Hematopoietic multipotent progenitor cell treated with erythropoietin and hydrocortisone succinate and interleukin-3 and kit ligand, for 15 days (in vitro differentiated cells): ENCODE measurements around the gene MTA3.

Experiments
- DNase-seq: peaks from one replicate; pipeline ENCODE4 v3.0.0-alpha.2; 2015; ENCODE audit warnings: low spot score

Gene MTA3

DNA sequence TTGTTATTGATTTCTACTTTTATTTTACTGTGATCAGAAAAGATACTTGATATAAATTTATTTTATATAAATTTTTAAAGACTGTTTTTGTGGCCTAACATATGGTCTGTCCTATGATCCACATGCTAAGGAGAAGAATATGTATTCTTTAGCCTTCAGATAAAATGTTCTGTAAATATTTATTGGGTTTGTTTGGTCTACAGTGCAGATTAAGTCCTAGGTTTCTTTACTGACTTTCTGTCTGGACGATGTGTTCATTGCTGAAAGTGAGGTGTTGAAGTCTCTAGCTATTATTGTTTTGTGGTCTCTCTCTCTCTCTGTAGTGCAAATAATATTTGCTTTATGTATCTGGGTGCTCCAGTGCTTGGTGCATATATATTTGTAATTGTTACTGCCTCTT lies 165.4 kb downstream of the MTA3 start:
- no peak for DNase-seq

DNA sequence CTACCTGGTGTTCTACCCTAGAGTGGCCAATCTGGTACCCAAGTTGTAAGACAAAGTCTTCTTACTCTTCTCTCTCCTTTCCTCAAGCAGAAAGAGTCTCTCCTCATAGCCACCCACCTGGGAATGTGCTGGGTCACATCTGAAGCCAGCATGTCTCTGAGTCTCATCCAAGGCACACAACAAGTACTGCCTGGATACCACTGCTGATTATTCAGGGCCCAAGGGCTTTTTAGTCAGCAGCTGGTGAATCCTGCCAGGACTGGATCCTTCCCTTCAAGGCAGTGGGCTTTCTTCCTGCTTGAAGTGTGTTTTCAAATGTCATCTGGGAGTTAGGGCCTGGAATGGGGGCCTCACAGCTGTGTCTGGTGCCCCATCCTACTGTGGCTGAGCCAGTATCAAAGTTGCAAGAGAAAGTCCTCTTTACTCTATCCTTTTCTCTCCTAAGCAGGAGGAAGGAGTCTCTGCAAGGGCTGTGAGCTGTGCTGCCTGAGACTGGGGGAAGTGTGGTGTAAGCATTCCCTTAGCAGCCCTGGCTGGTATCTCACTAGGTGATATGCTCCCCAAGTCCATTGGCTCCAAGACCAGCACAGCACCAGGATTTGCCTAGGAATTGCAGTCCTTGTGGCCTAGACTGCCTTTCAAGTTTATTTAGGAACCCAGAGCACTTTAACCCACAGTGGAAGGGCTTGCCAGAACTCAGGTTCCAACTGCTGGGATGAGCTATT lies 168.3 kb downstream of the MTA3 start:
- DNase-seq: no peak

DNA sequence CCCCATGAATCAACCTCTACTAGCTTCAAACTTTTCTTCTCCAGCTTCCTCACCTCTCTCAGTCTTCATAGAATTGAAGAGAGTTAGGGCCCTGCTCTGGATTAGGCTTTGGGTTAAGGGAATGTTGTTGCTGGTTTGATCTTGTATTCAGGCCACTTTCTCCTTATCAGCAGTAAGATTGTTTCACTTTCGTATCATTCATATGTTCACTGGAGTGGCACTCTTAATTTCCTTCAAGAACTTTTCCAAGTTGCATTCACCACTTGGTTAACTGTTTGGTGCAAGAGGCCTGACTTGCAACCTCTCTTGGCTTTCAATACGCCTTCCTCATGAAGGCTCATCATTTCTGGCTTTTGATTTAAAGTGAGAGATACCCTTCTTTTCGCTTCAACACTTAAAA lies 172.7 kb downstream of the MTA3 start:
- no peak for DNase-seq

DNA sequence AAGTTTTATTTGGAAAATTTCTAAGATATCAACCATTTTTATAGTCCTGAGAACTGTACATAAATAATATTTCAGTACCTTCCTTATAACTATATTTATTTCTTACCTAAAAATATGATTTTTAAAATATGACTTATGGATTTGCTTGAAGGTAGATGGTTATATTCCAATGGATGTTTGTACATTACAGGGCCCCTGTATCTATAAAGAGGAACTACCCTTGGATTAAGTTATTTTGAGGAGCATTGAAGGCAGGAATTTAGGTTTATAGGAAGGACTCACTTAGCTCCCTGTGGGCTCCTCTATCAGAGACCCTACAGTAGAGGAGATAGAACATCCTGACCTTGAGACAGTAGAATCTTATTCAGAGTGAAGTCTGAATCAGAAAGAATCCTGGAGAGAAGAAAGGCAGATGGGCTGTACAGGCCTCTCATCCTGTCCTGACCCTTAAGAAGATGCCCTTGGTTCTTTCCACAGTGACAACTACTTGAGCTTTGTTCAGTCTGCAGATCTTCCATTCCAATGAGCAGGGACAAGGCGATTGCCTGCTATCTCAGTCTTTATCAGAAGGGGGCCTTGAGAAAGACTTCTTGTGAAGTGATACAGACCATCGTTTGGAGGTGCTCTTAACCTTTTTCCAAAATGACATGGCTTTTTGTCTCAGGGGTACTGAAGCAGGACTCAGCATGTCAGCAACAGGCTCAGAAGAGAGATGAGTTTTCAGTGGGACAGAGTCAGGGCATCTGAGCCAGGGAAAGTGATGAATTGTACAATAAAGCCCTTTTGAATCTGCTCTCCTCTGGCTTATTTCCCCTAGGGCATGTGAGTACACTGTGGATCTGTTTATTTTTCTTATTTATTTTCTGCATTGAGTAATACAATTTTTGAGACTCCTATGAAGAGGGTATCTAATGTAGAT lies 174.6 kb downstream of the MTA3 start:
- DNase-seq: no peak

DNA sequence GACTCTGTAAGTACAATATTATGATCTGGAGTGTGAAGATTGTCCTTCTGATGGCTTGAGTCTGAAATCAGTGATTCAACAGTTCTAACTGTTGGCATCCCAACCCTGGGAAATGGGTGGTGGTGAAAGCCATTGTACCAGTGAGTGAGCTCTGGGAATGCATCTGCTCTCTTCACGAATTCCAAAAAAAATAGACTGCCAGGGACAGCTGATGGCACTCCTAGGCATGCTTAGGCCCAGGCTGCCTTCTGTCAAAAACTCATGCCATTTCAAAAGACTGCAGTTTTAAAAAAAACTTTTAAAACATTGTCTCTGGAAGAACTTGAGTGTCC lies 175.2 kb downstream of the MTA3 start:
- DNase-seq: no peak

DNA sequence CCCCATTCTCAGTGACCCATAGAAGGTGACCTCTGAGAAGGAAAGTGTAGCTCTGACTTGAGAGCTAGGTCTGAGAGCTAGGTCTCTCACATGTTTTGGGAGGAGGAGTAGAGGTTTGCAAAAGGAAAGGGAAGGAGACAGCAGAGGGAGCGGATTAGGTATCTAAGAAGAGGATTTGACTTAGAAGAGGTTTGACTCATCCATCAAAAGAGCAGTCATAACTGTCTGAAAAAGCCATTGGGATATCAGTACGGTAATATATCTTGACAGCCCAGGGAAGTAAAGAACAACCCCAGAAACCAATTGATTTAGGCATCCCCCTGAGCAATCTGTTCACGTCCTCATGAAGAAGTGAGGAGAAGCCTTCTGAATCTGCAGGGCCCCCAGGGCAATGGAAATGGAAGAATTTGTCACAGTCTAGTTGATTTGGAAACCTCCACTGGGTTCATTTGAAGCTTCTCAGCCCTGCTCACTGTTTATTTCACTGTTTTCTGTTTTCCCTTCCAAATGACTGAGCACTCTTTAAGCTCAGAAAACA lies 176.2 kb downstream of the MTA3 start:
- DNase-seq: no peak

DNA sequence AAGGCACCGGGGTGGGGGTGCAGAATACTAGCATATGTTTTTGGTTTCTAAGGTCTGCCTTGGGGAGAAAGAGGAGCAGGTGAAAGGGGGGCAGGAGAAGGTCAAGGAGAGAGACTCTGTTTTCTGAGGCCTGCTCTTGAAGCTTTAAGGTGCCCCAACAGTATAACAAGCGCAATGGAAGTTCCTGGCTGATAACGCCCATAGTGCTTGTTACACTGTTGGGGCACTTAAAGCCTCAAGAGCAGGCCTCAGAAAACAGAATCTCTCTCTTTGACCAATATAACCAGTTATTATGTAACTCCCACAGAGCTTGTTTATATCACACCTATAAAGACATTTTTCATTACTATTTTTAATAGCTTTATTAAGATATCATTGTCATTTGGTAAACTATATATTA lies 179.0 kb downstream of the MTA3 start:
- no peak for DNase-seq

DNA sequence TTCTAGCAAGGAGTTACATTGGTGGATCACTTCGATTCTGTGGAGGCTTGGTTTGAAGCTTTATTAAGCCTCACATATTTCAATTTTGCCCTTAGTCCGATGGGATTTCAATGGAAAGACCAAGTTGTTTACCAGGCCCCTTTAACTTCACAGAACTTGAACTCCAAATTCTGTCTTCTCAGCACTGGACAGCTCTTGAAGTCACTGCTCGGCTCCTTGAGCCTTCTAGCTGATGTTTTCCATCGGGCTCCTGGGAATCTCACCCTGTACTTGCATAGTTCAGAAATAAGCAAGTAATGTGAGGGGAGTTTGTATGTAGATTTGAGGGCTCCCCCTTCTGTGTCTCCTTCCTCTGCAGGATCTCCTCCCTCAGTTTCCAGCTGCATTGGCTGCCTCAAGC lies 180.4 kb downstream of the MTA3 start:
- DNase-seq: no peak

DNA sequence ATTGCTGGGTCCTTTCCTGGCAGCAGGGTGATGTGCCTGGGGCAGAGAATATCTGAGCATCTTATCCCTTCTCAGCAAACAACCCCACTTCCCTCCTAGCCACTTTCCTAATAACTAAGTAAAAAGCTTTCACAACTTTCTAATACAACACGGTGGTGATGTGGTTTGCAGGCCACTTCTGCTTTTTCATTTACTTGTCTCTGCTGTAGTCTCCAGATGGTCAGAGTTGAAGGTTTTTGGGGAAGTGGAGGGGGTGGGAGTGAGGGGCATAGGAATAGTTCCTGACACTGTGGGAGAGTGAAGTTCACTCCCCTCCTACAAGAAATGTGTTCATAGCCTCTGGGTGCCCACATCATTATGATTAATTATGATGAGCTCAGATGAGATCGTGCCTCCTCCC lies 183.9 kb downstream of the MTA3 start:
- DNase-seq: no peak

DNA sequence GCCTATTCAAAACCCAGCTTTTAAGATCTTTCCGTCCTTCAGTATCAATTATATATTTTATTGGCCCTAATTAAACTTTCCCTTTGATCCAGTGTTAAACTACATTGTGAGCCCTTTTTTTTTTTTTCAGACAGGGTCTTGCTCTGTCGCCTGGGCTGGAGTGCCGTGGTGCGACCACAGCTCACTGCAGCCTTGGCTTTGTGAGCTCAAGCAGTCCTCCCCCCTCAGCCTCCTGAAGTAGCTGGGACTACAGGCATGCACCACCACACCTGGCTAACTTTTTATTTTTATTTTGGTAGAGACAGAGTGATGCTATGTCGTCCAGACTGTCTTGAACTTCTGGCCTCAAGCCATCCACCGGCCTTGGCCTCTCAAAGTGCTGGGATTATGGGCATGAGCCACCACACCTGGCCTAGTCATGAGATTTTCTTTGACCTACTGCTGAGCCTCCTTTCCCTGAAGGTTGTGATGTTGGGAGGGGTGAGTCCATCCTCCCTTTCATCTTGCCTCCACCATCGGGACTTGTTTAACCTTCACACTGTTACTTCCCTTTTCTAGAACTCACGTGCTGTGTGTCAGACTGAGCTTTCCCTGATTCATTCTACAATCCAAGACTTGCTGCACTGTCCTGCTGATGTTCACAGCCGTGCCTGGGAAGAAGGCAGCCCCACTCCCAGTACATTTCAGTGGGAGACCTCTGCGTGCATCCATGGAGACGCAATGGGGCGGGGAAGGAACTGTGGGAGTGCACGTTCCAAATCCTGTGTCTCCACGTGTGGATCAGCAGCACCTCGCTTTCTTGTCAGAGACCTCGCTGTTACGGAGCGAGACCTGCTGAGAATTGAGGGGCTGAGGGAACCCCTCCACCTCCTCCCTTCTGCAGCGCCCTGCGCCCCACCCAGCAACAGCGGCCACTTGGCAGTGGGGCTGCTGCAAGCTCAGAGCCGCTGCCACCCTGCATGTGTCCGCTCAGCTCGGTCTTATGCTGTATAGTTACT lies 184.7 kb downstream of the MTA3 start:
- DNase-seq: no peak

DNA sequence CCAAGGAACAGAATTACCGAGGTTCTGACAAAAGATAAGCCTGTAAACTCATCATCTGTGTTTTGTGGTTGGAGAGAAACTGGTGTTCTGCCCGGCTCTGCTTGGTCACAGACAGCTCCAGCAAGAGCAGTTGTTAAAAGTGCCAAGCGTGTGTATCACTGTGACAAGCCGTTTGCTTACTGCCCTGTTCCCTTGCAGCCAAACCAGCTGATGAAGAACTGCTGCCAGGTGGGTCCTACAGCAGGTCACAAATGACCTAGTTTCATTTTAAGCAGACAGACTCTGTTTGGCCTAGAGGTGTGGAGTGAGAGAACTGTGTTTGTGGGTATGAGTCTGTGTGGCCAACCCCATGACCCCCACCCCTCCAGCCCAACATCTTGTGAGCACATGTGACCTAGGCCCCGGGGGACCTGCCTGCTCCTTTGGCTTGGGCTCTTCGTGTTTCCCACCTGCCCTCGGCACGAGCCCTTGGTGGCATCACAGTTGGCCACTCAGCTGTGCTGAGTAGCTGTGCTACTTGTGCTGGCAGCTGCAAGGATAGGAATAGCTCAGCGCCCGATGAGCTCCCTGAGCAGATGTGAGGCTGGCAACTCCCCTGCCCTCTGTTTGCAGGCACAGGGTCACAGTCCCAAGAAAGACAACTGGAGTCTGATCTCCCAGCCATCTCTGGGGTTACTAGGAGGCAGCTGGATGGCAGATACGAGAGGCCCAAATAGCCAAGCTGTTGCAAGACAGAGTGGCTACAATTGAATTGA lies 185.8 kb downstream of the MTA3 start:
- no peak for DNase-seq

DNA sequence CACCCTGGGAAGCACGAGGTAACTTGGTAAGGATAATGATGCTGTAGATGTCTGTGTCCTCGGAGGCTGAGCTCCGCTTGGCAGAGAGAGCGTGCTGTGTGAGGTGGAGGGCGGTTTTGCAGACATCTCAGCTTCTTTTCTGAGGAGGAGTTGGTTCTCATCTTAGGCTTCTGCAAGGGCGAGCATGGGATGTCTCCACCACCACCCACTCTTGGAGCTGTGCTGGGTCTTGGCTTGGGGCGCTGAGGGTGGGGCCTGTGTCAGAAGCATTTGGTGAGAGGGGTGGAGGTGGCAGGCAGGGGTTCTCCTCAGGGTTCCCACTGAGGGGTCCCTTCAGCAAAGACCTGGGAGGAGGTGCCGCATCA lies 186.3 kb downstream of the MTA3 start:
- DNase-seq: no peak

DNA sequence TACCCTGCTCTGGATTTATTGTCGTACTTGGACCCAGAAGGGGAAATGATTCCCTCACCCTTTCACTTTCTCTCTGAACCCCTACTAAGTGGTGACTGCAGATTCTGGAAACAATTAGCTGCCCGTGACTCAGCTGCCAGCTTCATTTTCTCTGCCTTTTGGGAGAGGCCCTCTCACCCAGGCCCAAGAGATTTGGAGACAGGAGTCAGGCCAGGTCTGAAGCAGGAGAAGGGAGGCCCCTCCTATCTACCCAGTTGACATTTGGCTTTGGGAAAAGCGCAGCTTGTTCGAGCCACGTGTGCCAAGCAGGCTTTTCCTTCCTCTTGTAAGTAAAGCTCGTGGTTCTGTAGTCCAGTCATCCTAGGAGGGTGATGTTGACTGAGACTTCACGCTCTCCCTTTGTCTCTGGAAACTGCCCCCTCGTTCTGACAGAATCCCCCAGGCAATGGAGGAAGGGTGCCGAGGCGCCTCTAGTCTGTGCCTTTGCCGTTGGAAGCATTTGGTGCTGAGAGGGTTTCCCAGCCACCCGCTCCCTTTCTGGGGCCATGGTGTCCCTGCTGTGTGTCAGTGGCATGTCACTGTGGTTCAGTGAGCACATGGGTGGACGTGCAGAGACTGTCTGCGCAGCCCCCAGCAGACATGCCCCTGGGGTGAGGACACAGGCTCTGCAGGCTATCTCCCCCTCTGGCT lies 186.9 kb downstream of the MTA3 start:
- DNase-seq: no peak

DNA sequence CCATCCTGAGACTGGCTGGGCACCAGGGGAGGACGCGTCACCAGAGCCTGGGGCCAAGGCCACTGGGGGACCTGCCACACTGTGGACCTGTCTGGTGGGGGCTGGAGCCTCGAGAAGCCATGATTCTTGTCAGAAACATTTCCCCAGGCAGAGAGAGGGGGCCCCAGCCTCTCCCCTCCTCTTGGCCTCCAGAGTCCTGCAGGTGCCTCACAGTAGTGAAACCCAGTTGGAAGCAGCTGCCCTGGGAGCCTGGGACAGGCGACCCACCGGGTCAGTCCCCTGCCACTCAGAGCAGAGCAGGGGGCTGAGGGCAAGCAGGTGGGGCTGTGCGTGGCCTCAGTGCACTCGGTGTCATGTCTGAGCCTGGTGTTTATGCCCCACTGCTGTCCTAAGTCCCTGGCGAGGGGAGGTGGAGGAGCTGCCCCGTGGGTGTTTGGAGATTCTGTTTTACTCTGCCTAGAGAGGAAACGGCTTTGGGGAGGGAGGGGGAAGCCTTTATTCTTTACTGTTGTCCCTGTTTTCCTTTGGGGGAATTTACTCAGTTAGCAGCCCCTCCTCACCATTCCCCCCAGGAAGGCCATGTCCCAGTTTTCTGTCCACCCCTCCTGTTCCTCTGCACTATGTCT lies 187.8 kb downstream of the MTA3 start:
- DNase-seq: no peak

DNA sequence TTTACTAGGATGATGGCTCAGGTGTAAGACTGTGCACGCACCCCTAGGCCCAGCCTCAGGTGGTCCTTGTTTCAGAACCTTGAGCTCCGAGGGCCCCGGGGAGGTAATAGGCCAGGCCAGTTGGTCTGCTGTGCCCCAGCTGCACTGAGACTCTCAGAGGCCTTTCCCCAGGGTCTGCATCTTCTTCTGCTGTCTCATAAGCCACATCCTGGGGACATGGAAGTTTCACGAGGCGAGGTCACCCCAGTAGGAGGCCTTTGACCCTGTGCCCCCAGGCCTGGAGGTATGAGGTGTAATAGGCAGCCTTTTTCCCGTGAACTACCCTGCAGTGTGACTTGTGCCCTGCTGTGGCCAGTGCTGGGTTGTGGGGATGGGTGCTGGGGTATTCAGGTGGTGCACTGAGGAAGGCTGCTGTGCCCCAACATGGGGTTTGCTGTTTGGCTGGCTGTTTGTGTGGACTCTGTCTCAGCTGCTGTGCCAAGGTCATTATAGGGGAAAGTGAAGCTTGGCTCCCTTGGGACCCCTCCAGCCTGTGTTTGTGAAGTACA lies 188.6 kb downstream of the MTA3 start:
- DNase-seq: no peak

DNA sequence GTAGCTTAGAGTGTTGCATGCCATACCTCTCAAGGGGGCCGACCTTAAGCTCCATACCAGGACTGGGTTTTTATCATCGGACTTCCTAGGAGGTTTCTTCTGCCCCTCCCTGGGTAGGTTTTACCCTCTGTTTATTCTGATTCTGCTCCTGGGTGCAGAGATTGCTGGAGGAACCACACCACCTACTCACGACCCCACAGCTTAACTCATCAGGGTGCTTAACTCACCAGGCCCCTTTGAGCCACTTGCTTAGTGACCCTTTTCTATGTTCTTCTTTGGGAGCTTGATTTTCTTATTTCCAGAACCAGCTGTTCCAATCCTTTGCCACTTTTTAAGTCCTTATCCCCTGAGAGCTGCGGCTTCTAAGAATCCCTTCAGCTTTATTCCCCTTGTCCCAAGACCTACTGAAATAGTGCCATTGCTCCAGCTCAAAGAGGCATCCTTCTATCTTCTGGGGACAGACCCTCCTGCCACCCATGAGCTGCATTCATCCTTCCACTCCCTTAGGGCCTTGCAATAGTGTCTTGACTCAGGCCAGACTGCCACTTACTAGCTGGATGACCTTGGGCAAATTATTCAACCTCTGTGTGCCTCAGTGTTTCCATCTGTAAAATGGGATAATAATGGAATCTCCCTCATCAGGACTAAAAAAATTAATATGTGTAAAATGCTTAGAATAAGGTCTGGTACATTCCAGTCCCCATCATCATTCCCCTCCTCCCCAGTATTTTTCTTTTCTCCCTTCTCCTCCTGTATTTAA lies 189.7 kb downstream of the MTA3 start:
- no peak for DNase-seq

DNA sequence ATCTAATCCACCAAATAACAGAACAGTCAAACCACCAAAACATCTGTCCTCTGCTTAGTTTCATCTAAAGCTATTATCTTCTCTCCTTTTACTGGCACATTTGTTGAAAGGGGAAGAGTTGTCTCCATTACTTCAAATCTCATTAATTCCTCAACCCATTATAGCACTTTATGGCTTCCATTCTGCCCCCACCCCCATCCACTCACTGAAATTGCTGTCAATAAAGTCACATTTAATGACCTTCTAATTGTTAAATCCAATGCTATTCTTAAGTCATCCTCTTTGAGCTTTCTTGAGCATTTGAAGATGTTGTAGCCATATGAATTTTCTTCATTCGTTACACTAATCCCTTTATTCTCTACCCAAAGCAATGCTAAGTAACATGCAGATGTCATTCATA lies 190.3 kb downstream of the MTA3 start:
- DNase-seq: no peak

DNA sequence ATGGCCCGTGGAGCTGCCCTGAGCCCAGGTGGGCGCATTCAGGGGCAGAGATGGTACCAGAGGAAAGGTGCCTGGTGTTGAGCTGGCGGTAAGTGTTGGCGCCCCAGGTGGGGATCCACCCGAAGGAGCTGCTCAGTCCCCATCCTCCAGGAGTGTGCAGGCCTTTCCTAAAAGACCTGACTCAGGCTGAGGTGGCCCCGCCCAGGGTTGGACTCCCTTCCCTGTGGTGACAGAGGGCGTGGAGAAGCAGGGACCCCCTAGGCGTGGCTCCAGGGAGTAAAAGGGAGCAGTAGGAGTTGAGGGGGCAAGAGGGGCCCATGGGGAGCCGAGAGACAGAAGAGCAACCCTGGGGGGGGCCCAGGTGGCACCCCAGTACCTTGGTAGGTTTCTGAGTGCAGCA lies 193.1 kb downstream of the MTA3 start:
- DNase-seq: no peak

DNA sequence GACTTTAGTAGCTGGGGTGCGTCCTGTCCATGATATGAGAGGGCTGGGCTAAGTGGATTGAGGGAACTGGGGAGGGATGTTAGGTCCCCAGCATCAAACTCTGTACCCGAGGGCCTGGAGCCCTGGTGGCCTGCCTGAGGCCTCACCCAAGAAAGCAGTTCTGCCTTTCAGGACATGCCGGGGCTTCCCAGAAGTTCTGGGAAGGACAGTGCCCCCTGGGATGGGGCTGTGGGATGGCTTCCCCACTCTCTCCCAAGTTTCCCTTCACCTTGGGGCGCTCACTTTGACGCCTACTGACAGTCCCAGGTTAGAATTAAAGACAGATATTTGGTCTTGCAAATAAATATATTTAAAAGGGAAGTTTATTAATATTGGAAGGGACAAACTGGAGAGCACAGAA lies 193.7 kb downstream of the MTA3 start:
- DNase-seq: no peak
